ENCODE measurements around the gene LRTM2. TPM values are rescaled to one million over a fixed set of nuclear protein-coding genes. Genes with fewer than 3 reads are reported as not detected.

Gene LRTM2
- total RNA-seq, 1 donor = not detected

DNA sequence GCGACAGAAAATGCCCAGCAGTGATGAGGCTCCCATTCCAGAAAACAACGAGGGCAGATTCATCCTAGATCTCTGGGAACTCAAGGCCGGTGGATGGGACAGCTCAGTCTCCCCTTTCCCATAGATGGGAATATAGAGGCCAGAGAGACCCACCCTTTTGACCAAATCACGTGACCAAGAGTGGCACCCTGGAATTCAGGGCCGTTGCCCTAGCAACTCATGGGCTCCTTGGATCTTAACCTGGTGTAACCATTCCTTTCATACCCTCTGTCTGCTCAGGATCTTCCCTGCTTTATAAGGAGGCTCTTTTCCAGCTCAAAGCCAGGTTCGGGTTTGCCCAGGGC lies 8.4 kb upstream of the LRTM2 start:
- no peaks in the 10 kb centered on the region for H3K36me3 ChIP-seq (ENCODE audit: insufficient read depth, low read length)
- no peaks in the 10 kb centered on the region for H4K20me1 ChIP-seq (ENCODE audit: insufficient read depth, low read length)
- H2AFZ ChIP-seq (ENCODE audit: low read length) = no peak overlapping the region
- TF ChIP-seq, protein P1, sequence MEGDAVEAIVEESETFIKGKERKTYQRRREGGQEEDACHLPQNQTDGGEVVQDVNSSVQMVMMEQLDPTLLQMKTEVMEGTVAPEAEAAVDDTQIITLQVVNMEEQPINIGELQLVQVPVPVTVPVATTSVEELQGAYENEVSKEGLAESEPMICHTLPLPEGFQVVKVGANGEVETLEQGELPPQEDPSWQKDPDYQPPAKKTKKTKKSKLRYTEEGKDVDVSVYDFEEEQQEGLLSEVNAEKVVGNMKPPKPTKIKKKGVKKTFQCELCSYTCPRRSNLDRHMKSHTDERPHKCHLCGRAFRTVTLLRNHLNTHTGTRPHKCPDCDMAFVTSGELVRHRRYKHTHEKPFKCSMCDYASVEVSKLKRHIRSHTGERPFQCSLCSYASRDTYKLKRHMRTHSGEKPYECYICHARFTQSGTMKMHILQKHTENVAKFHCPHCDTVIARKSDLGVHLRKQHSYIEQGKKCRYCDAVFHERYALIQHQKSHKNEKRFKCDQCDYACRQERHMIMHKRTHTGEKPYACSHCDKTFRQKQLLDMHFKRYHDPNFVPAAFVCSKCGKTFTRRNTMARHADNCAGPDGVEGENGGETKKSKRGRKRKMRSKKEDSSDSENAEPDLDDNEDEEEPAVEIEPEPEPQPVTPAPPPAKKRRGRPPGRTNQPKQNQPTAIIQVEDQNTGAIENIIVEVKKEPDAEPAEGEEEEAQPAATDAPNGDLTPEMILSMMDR (IDR thresholded peaks at IDR 0.05; ENCODE audit: extremely low read depth, low read depth, low read length) = no peak
- H3K79me2 ChIP-seq (ENCODE audit: insufficient read depth, low read length) = no peaks in the 10 kb centered on the region
- no peak for DNase-seq (ENCODE audit: insufficient read length, low spot score, missing footprints)
- H3K4me3 ChIP-seq (ENCODE audit: insufficient read depth, low read length) = no peak overlapping the region
- no peak overlapping the region for H3K27ac ChIP-seq (ENCODE audit: low read depth, low read length)
- H3K4me2 ChIP-seq (ENCODE audit: insufficient read depth, low read length) = no peak overlapping the region
- no peaks in the 10 kb centered on the region for H3K9me3 ChIP-seq (ENCODE audit: low read depth, low read length)
- peaks cover 28% of the 10 kb centered on the region for H3K27me3 ChIP-seq (ENCODE audit: insufficient read depth, low read length)
- no peaks in the 10 kb centered on the region for H3K4me1 ChIP-seq (ENCODE audit: insufficient read depth, low read length)

DNA sequence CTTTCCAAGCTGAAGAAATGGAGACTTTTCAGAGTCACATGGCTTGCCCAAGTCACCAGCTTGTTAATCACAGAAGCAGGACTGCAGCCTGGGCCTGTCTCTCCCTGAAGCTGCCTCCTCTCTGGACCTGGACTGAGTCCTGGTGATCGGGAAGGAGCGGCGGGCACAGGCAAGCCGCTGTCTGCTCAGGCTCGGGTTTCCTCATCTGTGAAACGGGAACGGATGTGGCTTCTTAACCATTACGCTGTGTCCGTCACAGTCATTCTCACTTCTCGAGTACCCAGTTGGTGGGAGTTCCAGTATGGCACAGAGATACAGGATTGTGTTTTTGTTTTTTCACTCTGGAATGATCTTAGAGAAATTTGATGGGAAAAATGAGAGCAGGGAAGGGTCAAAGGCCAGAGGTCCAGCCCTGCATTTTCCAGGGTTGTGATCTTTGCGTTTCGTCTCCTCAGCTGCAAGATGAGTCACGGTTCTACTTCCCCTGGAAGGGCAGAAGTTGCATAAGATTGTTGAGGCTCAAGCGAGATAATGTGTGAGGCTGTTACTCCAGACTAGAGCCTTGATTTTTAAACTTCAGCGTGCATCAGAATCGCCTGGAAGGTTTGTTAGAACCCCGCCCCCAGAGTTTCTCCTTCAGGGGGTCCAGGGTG lies 7.6 kb upstream of the LRTM2 start:
- Histone ChIP-seq H3K9me3 (ENCODE audit: low read depth, low read length) (no peaks in the 10 kb centered on the region), H3K79me2 (ENCODE audit: insufficient read depth, low read length) (no peaks in the 10 kb centered on the region), H3K4me1 (ENCODE audit: insufficient read depth, low read length) (no peaks in the 10 kb centered on the region), H4K20me1 (ENCODE audit: insufficient read depth, low read length) (no peaks in the 10 kb centered on the region), H2AFZ (ENCODE audit: low read length) (no peak overlapping the region), H3K4me2 (ENCODE audit: insufficient read depth, low read length) (no peak overlapping the region), H3K4me3 (ENCODE audit: insufficient read depth, low read length) (no peak overlapping the region), H3K27me3 (ENCODE audit: insufficient read depth, low read length) (peaks cover 31% of the 10 kb centered on the region), H3K36me3 (ENCODE audit: insufficient read depth, low read length) (no peaks in the 10 kb centered on the region), H3K27ac (ENCODE audit: low read depth, low read length) (no peak overlapping the region)
- TF ChIP-seq, protein P1 (IDR thresholded peaks at IDR 0.05; ENCODE audit: extremely low read depth, low read depth, low read length) = no peak
- DNase-seq (ENCODE audit: insufficient read length, low spot score, missing footprints) = no peak

DNA sequence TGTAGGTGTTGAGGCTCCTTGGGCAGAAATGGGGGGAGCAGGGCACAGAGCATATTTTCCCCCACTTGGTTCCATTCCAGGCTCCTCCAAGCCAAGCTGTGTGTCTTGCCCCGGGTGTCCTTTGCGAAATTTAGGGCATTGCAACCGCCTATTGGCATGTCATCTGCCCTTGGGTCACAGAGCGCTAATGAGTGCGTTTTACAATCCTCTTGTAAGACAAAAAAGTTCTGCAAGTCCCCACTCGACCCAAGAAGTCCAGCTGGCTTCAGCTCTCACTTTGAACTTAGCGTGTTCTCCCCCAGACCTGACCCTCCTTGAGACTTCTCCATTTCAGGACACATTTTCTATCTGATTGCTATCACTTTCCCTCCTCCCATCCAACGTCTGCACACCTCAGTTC lies 6.1 kb upstream of the LRTM2 start:
- no peaks in the 10 kb centered on the region for H3K4me1 ChIP-seq (ENCODE audit: insufficient read depth, low read length)
- peaks cover 36% of the 10 kb centered on the region for H3K27me3 ChIP-seq (ENCODE audit: insufficient read depth, low read length)
- H3K36me3 ChIP-seq (ENCODE audit: insufficient read depth, low read length) = no peaks in the 10 kb centered on the region
- TF ChIP-seq, protein P1 (IDR thresholded peaks at IDR 0.05; ENCODE audit: extremely low read depth, low read depth, low read length) = no peak
- H3K4me3 ChIP-seq (ENCODE audit: insufficient read depth, low read length) = no peak overlapping the region
- H3K27ac ChIP-seq (ENCODE audit: low read depth, low read length) = no peak overlapping the region
- H3K4me2 ChIP-seq (ENCODE audit: insufficient read depth, low read length) = no peak overlapping the region
- no peaks in the 10 kb centered on the region for H4K20me1 ChIP-seq (ENCODE audit: insufficient read depth, low read length)
- DNase-seq (ENCODE audit: insufficient read length, low spot score, missing footprints) = no peak
- no peaks in the 10 kb centered on the region for H3K9me3 ChIP-seq (ENCODE audit: low read depth, low read length)
- no peak overlapping the region for H2AFZ ChIP-seq (ENCODE audit: low read length)
- no peaks in the 10 kb centered on the region for H3K79me2 ChIP-seq (ENCODE audit: insufficient read depth, low read length)

DNA sequence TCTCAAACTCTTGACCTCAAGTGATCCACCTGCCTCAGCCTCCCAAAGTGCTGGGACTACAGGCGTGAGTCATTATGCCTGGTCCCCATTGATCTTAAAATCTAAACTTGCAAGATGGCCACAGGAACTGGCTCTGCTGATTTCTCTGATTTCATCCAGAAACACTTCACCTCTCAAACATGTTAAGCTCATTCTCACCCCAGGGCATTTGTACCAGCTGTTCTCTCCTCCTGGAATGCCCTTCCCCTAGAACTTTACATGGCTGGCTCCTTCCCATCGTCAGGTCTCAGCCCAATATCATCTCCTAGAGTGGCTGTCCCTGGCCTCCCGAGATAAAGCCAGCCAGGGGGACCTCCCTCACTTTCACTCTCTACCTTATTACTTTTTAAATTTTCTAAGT lies 5.3 kb upstream of the LRTM2 start:
- Histone ChIP-seq H4K20me1 (ENCODE audit: insufficient read depth, low read length) (no peaks in the 10 kb centered on the region), H3K27me3 (ENCODE audit: insufficient read depth, low read length) (peaks cover 45% of the 10 kb centered on the region), H2AFZ (ENCODE audit: low read length) (no peak overlapping the region), H3K4me2 (ENCODE audit: insufficient read depth, low read length) (no peak overlapping the region), H3K27ac (ENCODE audit: low read depth, low read length) (no peak overlapping the region), H3K36me3 (ENCODE audit: insufficient read depth, low read length) (no peaks in the 10 kb centered on the region), H3K4me1 (ENCODE audit: insufficient read depth, low read length) (no peaks in the 10 kb centered on the region), H3K79me2 (ENCODE audit: insufficient read depth, low read length) (no peaks in the 10 kb centered on the region), H3K9me3 (ENCODE audit: low read depth, low read length) (no peaks in the 10 kb centered on the region), H3K4me3 (ENCODE audit: insufficient read depth, low read length) (no peak overlapping the region)
- DNase-seq (ENCODE audit: insufficient read length, low spot score, missing footprints) = no peak
- TF ChIP-seq, protein P1 (IDR thresholded peaks at IDR 0.05; ENCODE audit: extremely low read depth, low read depth, low read length) = no peak

Data from osteoblast (primary cell).